SK-N-SH (cell line): ENCODE data around the gene DIAPH2.

ENCODE experiments used
- CHD2 ChIP-seq: fragments of 150-350 bp; IDR thresholded peaks from 2 replicates; pipeline ENCODE4 v1.6.1; 2018; ENCODE audit warnings: low read length; ENCODE audit not compliant: partially characterized antibody
- EP300 ChIP-seq, 2 experiments: IDR thresholded peaks; 2 replicates each; pipeline versions ENCODE4 v1.4.0 to v1.6.1; 2012; ENCODE audit warnings: borderline replicate concordance in 1 of 2, low read depth in 1 of 2, low read length in 1 of 2
- EZH2phosphoT487 ChIP-seq: fragments of 200-600 bp; sonication (generic); IDR thresholded peaks from 2 replicates; pipeline ENCODE4 v1.6.1; 2017; ENCODE audit warnings: low read depth, mixed run types, mild to moderate bottlenecking, antibody characterized with exemption, moderate library complexity, borderline replicate concordance
- FOSL2 ChIP-seq: IDR thresholded peaks from 2 replicates; pipeline ENCODE4 v1.4.0; 2012; ENCODE audit warnings: low read depth, mild to moderate bottlenecking, moderate library complexity, borderline replicate concordance
- FOXJ3 ChIP-seq: sonication (generic); formaldehyde crosslinking; IDR thresholded peaks from 2 replicates; pipeline ENCODE4 v1.5.1; 2020; ENCODE audit warnings: mild to moderate bottlenecking, missing genetic modification reagents
- GATA2 ChIP-seq: sonication (generic); formaldehyde crosslinking; IDR thresholded peaks from 2 replicates; pipeline ENCODE4 v1.5.0; 2020; ENCODE audit warnings: mild to moderate bottlenecking, missing genetic modification reagents
- MXI1 ChIP-seq: IDR thresholded peaks from 2 replicates; pipeline ENCODE4 v1.6.1; 2012; ENCODE audit warnings: mild to moderate bottlenecking, low read depth, low read length, improper control_type of control experiment
- RAD21 ChIP-seq: IDR thresholded peaks from 2 replicates; pipeline ENCODE4 v1.6.1; 2012; ENCODE audit warnings: mild to moderate bottlenecking, low read length
- SIN3A ChIP-seq: IDR thresholded peaks from 2 replicates; pipeline ENCODE4 v1.6.1; 2012; ENCODE audit warnings: low read depth, mild to moderate bottlenecking, low read length, moderate library complexity, borderline replicate concordance
- SMC3 ChIP-seq: IDR thresholded peaks from 2 replicates; pipeline ENCODE4 v1.6.1; 2012; ENCODE audit warnings: low read depth, low read length, improper control_type of control experiment
- TAF1 ChIP-seq: IDR thresholded peaks from 2 replicates; pipeline ENCODE4 v1.6.1; 2012; ENCODE audit warnings: low read depth, mild to moderate bottlenecking, low read length, moderate library complexity, borderline replicate concordance
- TEAD4 ChIP-seq: IDR thresholded peaks from 2 replicates; pipeline ENCODE4 v1.4.0; 2012; ENCODE audit warnings: mild to moderate bottlenecking, borderline replicate concordance; ENCODE audit not compliant: insufficient read depth
- TF ChIP-seq, protein P1 (sequence below): fragments of 200-600 bp; sonication (generic); IDR thresholded peaks from 2 replicates; pipeline ENCODE4 v1.6.1; 2017; ENCODE audit warnings: antibody characterized with exemption, mild to moderate bottlenecking, moderate library complexity
- TF ChIP-seq, protein P2 (sequence below): IDR thresholded peaks from 2 replicates; pipeline ENCODE4; 2012

DNA sequence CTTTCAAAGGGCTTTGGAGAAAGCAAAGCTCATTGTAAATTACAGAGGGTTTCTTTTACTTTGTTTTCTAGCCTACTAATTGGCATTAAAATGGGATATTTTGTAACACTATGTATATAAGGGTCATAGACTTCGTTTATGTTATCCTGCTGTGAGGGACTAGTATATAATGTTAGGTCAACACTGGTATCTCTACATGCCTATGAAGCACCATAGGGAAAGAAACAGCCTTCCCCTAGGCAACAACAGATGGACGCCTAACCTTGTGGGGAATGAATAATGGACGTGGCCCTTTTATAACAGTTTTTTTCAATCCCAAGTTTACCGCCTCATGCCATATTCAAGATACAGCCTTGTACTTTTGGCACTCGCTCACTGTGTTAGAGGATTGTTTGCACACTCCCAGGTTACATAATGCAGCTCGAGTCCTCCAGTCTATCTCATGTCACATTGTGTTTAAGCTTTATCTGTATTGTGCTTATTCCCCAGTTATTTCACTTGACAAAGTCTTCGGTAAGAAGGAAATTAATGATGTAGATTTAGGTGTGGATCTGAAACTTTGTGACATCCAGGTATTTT is 910.1 kb downstream of the DIAPH2 start:
- no peak for TF ChIP-seq FOXJ3 (CRISPR knock-in tag)
- TF ChIP-seq CHD2 = no peak
- TF ChIP-seq, protein P1, sequence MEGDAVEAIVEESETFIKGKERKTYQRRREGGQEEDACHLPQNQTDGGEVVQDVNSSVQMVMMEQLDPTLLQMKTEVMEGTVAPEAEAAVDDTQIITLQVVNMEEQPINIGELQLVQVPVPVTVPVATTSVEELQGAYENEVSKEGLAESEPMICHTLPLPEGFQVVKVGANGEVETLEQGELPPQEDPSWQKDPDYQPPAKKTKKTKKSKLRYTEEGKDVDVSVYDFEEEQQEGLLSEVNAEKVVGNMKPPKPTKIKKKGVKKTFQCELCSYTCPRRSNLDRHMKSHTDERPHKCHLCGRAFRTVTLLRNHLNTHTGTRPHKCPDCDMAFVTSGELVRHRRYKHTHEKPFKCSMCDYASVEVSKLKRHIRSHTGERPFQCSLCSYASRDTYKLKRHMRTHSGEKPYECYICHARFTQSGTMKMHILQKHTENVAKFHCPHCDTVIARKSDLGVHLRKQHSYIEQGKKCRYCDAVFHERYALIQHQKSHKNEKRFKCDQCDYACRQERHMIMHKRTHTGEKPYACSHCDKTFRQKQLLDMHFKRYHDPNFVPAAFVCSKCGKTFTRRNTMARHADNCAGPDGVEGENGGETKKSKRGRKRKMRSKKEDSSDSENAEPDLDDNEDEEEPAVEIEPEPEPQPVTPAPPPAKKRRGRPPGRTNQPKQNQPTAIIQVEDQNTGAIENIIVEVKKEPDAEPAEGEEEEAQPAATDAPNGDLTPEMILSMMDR = no peak
- no peak for TF ChIP-seq SMC3
- TF ChIP-seq TAF1 = no peak
- TF ChIP-seq RAD21 = no peak
- TF ChIP-seq GATA2 (CRISPR knock-in tag) = no peak
- no peak for TF ChIP-seq EZH2phosphoT487
- TF ChIP-seq EP300 (IDR thresholded peaks at IDR 0.05; ENCODE audit: borderline replicate concordance in 1 of 2, low read depth in 1 of 2, low read length in 1 of 2) = no peak
- no peak for TF ChIP-seq MXI1
- no peak for TF ChIP-seq FOSL2
- TF ChIP-seq, protein P2, sequence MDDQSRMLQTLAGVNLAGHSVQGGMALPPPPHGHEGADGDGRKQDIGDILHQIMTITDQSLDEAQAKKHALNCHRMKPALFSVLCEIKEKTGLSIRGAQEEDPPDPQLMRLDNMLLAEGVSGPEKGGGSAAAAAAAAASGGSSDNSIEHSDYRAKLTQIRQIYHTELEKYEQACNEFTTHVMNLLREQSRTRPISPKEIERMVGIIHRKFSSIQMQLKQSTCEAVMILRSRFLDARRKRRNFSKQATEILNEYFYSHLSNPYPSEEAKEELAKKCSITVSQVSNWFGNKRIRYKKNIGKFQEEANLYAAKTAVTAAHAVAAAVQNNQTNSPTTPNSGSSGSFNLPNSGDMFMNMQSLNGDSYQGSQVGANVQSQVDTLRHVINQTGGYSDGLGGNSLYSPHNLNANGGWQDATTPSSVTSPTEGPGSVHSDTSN = no peak
- no peak for TF ChIP-seq TEAD4
- TF ChIP-seq SIN3A = no peak
